Measurements from ENCODE around the gene ACER1.
"Not testable (repeated sequence)": the region's sequence is repeated elsewhere in the genome, so short reads cannot be mapped to it uniquely, and the experiment has no call there.

The ACER1 gene

DNA sequence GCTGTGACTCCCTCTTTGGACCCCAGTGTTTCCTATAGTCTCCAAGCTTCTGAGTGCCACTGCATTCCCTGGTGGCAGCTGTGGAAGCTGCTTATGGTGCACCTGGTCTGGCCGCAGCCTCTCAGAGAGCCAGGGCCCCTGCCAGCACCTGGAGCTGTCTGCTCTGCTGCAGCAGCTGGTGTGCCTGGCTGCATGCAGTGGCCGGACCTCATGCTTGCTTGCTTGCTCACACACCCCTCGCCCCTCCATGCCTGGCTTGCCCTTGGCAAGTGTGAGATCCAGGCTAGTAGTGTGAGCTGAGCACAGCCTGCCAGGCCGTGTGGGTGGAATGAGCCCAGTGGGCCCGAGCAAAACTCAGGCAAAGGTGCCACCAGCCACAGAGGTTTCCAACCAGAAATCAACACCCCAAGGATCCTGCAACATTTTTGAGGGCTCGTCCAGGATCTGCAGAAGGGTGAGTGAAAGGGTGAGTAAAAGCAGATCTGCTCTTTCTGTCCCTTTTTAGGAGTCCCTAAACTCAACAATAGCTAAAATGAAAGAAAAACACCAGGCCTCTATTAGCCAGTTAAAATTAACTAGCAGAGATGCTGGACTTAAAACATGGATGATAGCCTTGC lies 46.0 kb downstream of the ACER1 start:
- no peak for DNase-seq (ENCODE audit: low read depth)

GRCh38 chr19:6286676-6287075 lies 46.7 kb downstream of the ACER1 start:
- DNase-seq (ENCODE audit: low read depth) = no peak

- DNase-seq (ENCODE audit: low read depth) = not testable (repeated sequence)
Measured at GRCh38 chr19:6282393-6282792, 51.0 kb downstream of the ACER1 start.

- peak; percentile 96 for DNase-seq (ENCODE audit: low read depth)
Measured at GRCh38 chr19:6279931-6280591, 53.4 kb downstream of the ACER1 start, which contains the start of gene MLLT1. MLLT1 (minus strand) TSS chr19:6279975; CDS start chr19:6279784, 191 bp downstream.

- DNase-seq (ENCODE audit: low read depth) = no peak
Measured at GRCh38 chr19:6279620-6279930, 53.8 kb downstream of the ACER1 start.

DNA sequence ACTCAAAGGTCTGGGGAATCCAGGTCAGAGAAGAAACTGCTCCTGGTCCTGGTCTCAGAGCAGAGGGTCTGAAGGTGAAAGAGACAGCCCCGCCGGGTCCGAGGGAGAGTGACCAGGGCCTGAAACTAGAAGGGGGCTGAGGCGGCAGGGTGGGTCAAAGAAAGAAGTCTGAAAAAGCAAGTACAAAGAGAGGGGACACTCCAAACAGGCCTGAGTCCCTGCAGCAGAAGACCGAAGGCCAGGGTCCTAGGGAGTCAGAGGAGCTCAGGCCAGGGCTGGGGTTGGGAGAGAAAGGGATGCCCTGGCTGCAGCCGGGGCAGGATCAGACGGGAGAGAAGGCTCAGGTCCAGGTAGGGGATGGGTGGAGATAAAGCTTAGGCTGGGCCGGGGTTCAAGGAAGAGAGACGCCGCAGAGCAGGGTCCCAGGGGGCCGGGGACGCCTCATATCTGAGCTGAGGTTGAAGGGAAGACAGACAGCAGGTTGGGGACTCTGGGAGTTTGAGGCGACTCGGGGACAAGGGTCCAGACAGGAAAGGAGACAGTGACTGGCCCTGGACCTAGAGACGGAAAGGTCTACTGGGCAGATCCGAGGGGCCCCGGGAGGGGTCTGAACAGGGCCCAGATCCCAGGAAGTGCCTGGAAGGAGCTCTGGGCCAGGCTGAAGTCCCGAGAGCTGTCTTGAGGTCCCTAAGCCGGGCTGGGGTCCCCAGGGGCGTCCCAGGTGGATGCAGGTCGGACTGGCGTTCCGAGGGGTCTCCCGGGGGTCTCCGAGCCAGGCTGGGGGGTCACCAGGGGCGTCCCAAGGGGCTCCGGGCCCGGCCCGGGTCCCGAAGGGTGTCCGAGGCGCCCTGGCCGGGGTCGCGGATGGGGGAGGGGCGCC lies 54.4 kb downstream of the ACER1 start:
- DNase-seq (ENCODE audit: low read depth) = no peak

- DNase-seq (ENCODE audit: low read depth) = no peak
Measured at GRCh38 chr19:6278051-6278450, 55.4 kb downstream of the ACER1 start.

DNA sequence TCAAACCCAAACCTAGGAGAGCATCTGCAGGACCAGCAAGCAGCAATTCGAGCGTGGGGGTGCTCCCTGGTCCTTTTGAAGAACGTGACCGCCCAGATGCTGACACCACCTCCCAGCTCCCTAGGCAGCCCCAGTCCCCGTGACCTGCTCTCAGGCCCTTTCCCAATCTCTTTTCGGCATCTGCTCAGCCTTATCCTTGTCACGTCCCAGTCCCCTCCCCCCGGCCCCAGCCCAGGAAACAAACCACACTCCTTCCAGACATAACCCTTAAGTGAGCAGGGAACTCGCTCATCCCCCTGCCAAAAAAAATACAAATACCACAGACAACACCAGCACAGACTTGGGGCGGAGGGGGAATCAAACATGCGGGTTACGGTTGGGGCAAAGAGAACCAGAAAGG lies 57.0 kb downstream of the ACER1 start:
- no peak for DNase-seq (ENCODE audit: low read depth)

DNA sequence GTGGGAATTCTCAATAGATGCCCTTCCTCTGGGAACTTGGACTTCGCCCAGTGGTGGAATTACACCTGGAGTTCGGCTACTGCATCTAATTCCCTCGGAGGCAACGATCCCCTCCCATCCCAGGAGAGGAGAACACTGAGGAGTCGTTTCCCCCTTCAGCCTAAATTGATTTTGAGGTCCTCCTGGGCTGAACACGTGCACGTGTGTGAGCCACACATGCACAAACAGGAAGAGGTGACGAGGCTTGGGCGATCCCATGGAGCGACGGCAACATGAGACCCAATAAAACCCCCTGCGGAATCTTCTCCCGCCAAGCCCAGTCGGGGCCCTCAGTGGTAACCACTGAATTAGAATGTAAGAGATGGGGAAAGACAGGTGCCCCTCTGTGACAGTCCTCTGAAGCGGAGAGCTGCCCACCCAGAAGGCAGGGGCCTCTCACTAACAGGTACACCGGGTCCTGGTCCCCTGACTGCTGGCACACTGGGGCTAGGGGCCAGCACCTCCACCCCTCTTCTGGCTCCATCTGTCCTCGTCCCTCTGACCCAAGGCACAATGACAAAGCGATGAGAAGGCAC lies 58.2 kb downstream of the ACER1 start:
- DNase-seq (ENCODE audit: low read depth) = no peak

DNA sequence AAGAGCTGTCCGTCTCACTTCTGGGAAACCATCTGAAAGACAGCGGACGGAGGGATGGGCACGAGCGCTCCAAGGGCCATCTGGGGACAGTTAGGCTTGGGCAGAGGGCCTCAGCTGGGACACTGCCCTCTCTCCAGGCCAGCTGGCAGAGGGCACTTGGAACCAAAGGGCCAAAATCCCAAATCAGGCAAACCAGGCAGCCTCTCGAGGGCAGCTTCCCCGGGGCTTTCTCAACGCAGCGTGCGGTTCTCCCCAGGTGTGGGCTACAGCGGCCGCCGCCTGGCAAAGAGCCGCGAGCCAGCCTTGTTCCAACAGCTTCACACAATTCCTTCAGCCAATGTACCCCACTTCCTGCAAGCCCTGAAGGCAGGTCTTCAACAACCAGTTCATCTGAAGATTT lies 58.7 kb downstream of the ACER1 start:
- no peak for DNase-seq (ENCODE audit: low read depth)

- DNase-seq (ENCODE audit: low read depth) = no peak
Measured at GRCh38 chr19:6273701-6274601, 59.5 kb downstream of the ACER1 start.

DNA sequence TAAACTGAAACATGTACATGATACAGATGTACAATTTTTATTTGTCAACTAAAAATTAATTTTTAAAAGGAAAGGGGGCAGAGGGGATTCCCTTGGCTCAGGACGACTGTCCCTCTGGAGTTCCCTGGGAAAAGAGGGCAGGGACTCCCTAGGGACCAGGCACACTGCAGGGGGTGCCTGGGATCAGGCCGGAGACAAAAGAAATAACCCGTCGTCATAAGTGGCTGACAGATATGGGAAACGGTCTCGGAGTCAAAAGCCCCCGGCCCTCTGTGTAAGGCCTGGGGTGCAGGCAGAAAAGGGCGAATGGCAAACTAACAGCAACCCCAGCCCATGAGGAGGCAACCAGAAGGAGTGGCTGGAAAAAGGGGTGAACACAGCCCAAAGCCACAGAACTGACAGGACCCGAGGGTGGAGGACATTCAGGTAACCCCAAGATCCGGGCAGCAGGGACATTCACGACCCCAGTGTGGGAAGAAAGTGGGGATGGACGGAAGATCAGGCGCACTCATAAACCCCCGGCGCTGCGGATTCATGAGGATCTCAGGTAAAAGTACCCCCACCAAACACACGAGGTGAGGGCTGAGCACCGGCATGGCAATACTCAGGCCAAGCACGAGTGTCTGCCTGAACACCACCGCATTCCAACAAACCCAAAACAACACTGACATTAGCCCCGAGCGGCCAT lies 60.4 kb downstream of the ACER1 start:
- DNase-seq (ENCODE audit: low read depth) = no peak

- no peak for DNase-seq (ENCODE audit: low read depth)
Measured at GRCh38 chr19:6272411-6272791, 61.0 kb downstream of the ACER1 start.

DNA sequence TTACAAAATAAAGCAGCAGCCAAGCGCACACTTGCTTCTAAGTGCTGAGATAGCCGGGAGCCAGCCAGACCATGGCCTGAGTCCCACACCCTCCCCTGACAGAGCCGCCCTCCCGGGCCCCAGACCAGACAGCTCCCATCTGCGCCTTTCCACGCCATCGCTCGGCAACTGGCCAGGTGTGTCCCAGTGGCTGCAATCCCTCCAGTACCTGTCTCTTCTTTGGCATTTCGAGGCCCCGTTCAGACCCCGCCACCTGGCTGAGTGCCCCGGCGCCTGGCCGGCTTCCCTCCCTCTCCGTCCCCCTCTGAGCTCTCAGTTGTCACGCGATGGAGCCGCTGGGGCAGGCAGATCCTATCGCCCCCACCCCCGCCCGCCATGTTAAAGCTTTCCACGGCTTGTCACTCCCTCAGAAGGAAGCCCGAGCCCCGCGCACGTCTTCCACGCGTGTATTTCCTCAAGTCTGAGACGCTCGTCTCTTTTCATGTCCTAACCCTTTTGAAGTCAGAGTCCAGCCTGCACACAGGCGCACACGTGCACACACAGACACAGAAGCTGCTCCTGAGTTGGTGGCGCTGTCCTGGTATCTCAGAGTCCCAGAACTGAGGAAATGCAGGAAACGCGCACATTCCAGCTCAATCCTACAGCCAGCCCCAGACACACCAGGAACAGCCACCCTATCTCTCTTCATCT lies 61.5 kb downstream of the ACER1 start:
- no peak for DNase-seq (ENCODE audit: low read depth)

DNA sequence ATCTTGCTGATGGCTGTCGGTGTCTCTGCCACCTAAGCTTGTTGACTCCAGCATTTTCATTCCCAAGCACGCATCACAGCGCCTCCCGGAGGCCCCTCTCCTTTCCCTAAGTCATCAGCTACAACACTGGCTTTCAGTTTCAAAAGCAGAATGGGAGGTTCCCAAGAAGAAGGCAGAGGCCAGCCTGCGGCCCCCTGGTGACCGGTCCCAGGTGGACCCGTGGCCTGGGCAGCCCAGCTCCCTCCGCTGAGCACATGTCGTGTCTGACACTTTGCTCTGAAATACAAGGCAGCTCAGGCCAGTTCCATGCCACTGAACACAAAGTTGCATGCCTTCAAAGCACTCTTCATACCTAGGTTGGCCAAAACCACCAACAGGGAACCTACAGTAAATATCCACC lies 62.2 kb downstream of the ACER1 start:
- no peak for DNase-seq (ENCODE audit: low read depth)

GRCh38 chr19:6270822-6271221 lies 62.6 kb downstream of the ACER1 start:
- no peak for DNase-seq (ENCODE audit: low read depth)

DNA sequence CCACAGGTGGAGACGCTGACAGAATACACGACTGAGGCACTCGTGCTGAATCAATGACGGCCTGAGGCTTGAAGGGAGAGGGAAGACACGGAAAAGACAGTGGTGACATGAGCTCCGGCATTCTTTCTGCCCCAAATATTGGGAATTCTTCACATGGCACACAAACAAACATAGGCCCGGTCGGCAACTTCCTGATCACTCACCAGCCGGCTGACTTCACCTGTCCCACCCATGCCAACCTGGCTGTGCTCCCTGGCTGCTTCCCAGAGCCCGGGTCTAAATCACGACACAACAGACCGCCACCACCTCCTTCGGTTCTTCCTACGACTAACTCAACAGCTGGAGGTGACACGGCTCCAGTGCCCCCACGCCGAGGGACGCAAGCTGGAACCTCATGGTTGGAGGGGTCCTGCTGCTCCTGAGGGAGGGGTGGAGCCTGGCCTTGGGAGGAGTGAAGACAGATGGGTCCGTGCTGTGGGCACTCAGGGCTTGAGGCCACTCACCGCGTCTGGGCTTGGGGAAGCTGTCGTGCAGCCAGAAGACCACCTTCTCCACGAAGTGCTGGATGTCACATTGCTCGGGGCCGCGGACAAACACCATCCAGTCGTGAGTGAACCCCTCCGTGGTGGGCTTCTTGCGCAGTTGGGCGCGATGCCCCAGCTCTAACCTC lies 63.2 kb downstream of the ACER1 start:
- no peak for DNase-seq (ENCODE audit: low read depth)

DNA sequence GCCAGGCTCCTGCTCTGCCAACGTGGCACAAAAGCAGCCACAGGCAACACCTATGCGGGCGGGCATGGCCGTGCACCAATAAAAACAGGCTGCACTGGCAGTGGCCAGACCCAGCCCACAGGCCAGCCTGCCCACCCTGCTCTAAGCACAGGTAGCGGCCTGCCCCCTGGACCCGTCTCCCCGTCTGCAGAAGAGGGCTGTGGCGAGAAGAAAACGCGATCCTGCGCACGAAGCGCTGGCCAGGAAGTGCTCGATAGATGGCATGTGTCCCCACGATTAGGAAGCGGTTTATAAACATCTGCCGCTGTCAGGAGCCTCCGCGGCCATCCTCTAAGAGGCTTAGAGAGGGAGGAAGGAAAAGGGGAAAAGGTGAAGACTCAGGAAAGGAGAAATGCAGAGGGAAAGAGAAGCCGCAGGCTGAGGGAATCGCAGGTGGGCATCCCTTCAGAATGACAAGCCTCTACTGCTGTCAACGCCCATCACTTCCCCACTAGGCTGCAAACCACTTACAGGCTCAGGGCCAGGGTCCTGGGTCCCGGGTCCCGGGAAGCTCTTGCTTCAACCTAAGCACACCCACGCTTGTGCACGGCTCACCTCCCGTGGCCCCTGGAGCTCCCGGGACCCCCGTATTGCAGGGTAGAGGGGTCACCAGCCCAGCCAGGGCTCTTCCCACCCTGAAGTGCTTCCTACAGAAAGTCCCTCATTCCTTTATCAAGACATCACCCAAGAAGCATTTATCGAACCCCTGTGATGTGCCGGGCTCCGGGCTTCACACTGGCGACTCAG lies 64.1 kb downstream of the ACER1 start:
- DNase-seq (ENCODE audit: low read depth) = no peak

GRCh38 chr19:6268382-6268771 lies 65.0 kb downstream of the ACER1 start:
- no peak for DNase-seq (ENCODE audit: low read depth)
